Kidney (tissue), 14 donors: ENCODE results near the gene NDUFA8. TPM values are rescaled to one million over a fixed set of nuclear protein-coding genes. Genes with fewer than 3 reads are reported as not detected.
A peak's percentile ranks its signal among the peaks of the same experiment; 100 is the strongest.

Experiments used
- DNase-seq, 5 donors: peaks; one replicate each; pipeline ENCODE4 v3.0.0-alpha.2; 2013 to 2020
- FAIRE-seq: peaks from 2 replicates; lab custom pipeline; 2012; peaks lifted over from hg19 to GRCh38; lab: Jason Lieb, UNC
- H3K27ac ChIP-seq, 2 donors: one replicate each; pipeline ENCODE4 v1.7.0; 2013; ENCODE audit warnings: low read depth in 2 of 2, low read length in 2 of 2, inconsistent platforms in 1 of 2
- H3K27me3 ChIP-seq: one replicate; pipeline ENCODE4 v1.7.1; 2013; ENCODE audit warnings: low read length, inconsistent platforms; ENCODE audit not compliant: control insufficient read depth, insufficient read depth
- H3K36me3 ChIP-seq, 3 donors: one replicate each; pipeline versions ENCODE4 v1.7.0 to v1.7.1; 2013; ENCODE audit warnings: low read length in 3 of 3, control low read depth in 1 of 3, inconsistent platforms in 1 of 3; ENCODE audit not compliant: insufficient read depth in 3 of 3, control insufficient read depth in 2 of 3
- H3K4me1 ChIP-seq, 3 donors: one replicate each; pipeline versions ENCODE4 v1.7.0 to v1.7.1; 2013; ENCODE audit warnings: low read length in 3 of 3, inconsistent platforms in 1 of 3, low read depth in 1 of 3; ENCODE audit not compliant: control insufficient read depth in 2 of 3, insufficient read depth in 2 of 3
- H3K4me3 ChIP-seq, 3 donors: one replicate each; pipeline versions ENCODE4 v1.7.0 to v1.8.1; 2013; ENCODE audit warnings: low read length in 3 of 3, control low read depth in 1 of 3, inconsistent platforms in 1 of 3
- H3K9ac ChIP-seq, 3 donors: one replicate each; pipeline versions ENCODE4 v1.7.0 to v1.7.1; 2013; ENCODE audit warnings: low read length in 3 of 3, control low read depth in 1 of 3, inconsistent platforms in 1 of 3
- H3K9me3 ChIP-seq, 3 donors: one replicate each; pipeline versions ENCODE4 v1.7.0 to v1.7.1; 2013; ENCODE audit warnings: low read length in 3 of 3, control low read depth in 1 of 3, inconsistent platforms in 1 of 3; ENCODE audit not compliant: control insufficient read depth in 2 of 3, insufficient read depth in 1 of 3
- intact Hi-C: fragments of 100-400 bp; cut with DNase I; formaldehyde crosslinking; loops from one replicate; pipeline ENCODE4 v1.11.1; 2022
- polyA plus RNA-seq: library from polyadenylated mRNA; stranded (reverse); fragments of 350-450 nt; fragmentation: Illumina TruSeq; extraction: RNeasy Lipid Tissue Mini Kit (QIAGEN cat#74804); gene quantifications from one replicate; pipeline ENCODE4 v1.2.3, GENCODE V29; 2014; ENCODE audit warnings: low read depth, low replicate concordance; ENCODE audit not compliant: insufficient read depth
- total RNA-seq: library from RNA; stranded (reverse); fragmentation: NEBNext Ultra II Directional; extraction: Animal tissue kit (Norgen Biotek cat#: 25700); gene quantifications from one replicate; pipeline ENCODE4 v1.2.1, GENCODE V29; 2021
- TF ChIP-seq, protein P1 (sequence below): IDR thresholded peaks from 3 replicates; pipeline ENCODE4 v1.5.1; 2012; ENCODE audit warnings: mild to moderate bottlenecking, moderate library complexity, borderline replicate concordance; ENCODE audit not compliant: insufficient read depth; ENCODE audit errors: extremely low read depth
- donor health status: control.
- donor health status: control.
- donor health status: control.
- donor health status: control.
- donor health status: control.
- donor health status: DM: yes; HTN: yes; CAD: no.
- donor health status: Normal renal cell carcinoma (clear cell type).

The NDUFA8 gene
- total and polyA plus RNA-seq, 2 donors from 2014 or later = 42.5 to 264 TPM

DNA sequence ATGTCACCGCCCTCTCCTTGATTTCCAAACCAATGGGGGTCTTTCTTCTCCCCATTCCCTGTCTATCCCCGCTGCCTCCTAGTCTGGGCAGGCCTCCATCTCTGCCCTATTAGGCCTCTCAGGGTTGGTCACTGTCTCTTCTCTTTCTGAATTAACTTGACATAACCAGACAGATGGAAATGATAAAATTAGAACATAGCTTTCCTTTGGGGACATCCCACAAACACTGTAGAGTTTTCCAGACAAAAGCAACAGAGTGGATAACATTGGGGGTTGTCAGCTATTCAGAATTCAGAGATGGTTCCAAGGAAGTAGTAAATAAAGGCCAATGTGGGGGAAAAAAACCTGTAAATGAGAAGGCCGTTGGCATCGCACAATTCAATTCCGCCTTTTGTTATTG lies 44.5 kb upstream of the NDUFA8 start:
- H3K27me3 ChIP-seq = peaks cover 4% of the 10 kb centered on the region
- no peaks in the 10 kb centered on the region for H3K9me3 ChIP-seq
- no peak overlapping the region for H3K4me3 ChIP-seq
- no peaks in the 10 kb centered on the region for H3K4me1 ChIP-seq
- H3K9ac ChIP-seq = no peak overlapping the region
- DNase-seq = no peak
- TF ChIP-seq, protein P1, sequence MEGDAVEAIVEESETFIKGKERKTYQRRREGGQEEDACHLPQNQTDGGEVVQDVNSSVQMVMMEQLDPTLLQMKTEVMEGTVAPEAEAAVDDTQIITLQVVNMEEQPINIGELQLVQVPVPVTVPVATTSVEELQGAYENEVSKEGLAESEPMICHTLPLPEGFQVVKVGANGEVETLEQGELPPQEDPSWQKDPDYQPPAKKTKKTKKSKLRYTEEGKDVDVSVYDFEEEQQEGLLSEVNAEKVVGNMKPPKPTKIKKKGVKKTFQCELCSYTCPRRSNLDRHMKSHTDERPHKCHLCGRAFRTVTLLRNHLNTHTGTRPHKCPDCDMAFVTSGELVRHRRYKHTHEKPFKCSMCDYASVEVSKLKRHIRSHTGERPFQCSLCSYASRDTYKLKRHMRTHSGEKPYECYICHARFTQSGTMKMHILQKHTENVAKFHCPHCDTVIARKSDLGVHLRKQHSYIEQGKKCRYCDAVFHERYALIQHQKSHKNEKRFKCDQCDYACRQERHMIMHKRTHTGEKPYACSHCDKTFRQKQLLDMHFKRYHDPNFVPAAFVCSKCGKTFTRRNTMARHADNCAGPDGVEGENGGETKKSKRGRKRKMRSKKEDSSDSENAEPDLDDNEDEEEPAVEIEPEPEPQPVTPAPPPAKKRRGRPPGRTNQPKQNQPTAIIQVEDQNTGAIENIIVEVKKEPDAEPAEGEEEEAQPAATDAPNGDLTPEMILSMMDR = no peak
- intact Hi-C loops = no loop called here
- H3K36me3 ChIP-seq = no peaks in the 10 kb centered on the region
- FAIRE-seq = no peak
- H3K27ac ChIP-seq = no peak overlapping the region

DNA sequence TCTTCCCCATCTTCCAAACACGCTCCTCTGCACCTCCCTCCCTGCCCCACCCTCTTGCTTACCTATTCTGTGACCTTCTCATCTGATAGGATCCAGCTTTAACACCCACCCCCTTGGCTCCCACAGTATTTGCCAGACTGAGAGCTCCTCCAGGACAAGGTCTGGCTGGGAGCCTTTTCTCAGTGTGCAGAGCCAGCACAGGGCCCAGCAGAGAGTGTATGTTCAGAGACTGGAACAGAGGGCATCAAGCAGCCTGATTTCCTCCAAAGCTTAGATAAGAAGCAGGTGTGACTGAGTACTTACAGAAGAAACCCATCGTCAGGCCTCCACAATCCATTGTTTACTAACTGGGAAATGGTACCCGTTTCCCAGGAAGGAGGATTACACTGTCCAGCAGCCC lies 42.5 kb upstream of the NDUFA8 start:
- H3K4me3 ChIP-seq = no peak overlapping the region
- no peaks in the 10 kb centered on the region for H3K36me3 ChIP-seq
- no peak overlapping the region for H3K27ac ChIP-seq
- H3K4me1 ChIP-seq = peaks cover 0 to 3% (median 0%) of the 10 kb centered on the region in 3 donors
- peak in 1 of 5 donors; percentile 19 for DNase-seq
- intact Hi-C loops = no loop called here
- FAIRE-seq = no peak
- H3K9me3 ChIP-seq = no peaks in the 10 kb centered on the region
- no peak overlapping the region for H3K9ac ChIP-seq
- TF ChIP-seq, protein P1 = no peak
- H3K27me3 ChIP-seq = no peaks in the 10 kb centered on the region

DNA sequence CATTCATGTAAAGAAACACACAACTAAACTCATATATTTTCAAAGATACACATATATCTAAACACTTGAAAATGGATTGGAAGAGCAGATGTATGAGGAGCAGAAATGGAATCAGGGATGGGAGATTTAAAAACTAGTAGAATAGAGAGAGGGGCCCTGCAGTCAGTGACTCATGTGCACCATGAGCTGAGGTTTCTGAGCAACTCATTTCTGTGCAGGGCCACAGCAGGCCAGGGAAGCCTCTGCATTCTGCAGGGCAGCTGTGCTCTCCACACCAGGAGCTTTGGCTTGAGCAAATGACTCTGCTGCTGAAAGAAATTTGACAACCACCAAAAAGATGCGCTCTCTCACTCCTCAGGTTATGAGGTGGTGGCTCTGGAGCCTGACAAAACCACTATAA lies 42.1 kb upstream of the NDUFA8 start:
- FAIRE-seq (no peak), DNase-seq (no peak)
- Histone ChIP-seq H3K9ac (no peak overlapping the region), H3K9me3 (no peaks in the 10 kb centered on the region), H3K27ac (no peak overlapping the region), H3K36me3 (no peaks in the 10 kb centered on the region), H3K4me3 (no peak overlapping the region), H3K4me1 (peaks cover 0 to 3% (median 0%) of the 10 kb centered on the region in 3 donors), H3K27me3 (no peaks in the 10 kb centered on the region)
- TF ChIP-seq, protein P1 = no peak
- intact Hi-C loops = no loop called here
